Natural killer cell (primary cell): ENCODE results near the gene KIF6. TPM values are rescaled to one million over a fixed set of nuclear protein-coding genes. Genes with fewer than 3 reads are reported as not detected.

Source experiments
- ATAC-seq, 3 donors: fragments of 150-1000 bp in 2 of 3; fragments of 200-7000 bp in 1 of 3; cut with Tn5 transposase; 1 replicate in 1 of 3; 2 replicates in 2 of 3; pipeline ENCODE4 v1.10.0; 2021; ENCODE audit warnings: mild to moderate bottlenecking in 2 of 3, moderate library complexity in 2 of 3
- DNase-seq, 2 donors: peaks; one replicate each; pipeline versions ENCODE4 v3.0.0 to v3.0.0-alpha.2; 2013 to 2021; ENCODE audit warnings: mixed read lengths in 1 of 2
- H3K27ac ChIP-seq: one replicate; pipeline ENCODE4 v1.5.1; 2013; ENCODE audit warnings: mild to moderate bottlenecking, low read length
- H3K27me3 ChIP-seq: one replicate; pipeline ENCODE4 v1.6.1; 2013; ENCODE audit warnings: low read length; ENCODE audit not compliant: control insufficient read depth, insufficient read depth
- H3K36me3 ChIP-seq: one replicate; pipeline ENCODE4 v1.6.1; 2013; ENCODE audit warnings: low read length; ENCODE audit not compliant: control insufficient read depth, insufficient read depth
- H3K4me1 ChIP-seq: one replicate; pipeline ENCODE4 v1.6.1; 2013; ENCODE audit warnings: low read length; ENCODE audit not compliant: control insufficient read depth, insufficient read depth
- H3K4me3 ChIP-seq: one replicate; pipeline ENCODE4 v1.5.1; 2013; ENCODE audit warnings: low read length
- H3K9me3 ChIP-seq: one replicate; pipeline ENCODE4 v1.6.1; 2013; ENCODE audit warnings: low read length; ENCODE audit not compliant: control insufficient read depth, insufficient read depth
- H3K27ac Mint-ChIP-seq, 2 donors: one replicate each; pipeline ENCODE4 v1.8.0; 2022; ENCODE audit warnings: mild to moderate bottlenecking in 2 of 2, mixed read lengths in 2 of 2, moderate library complexity in 1 of 2
- H3K27me3 Mint-ChIP-seq, 2 donors: one replicate each; pipeline ENCODE4 v1.8.0; 2022; ENCODE audit warnings: low read depth in 2 of 2, mixed read lengths in 2 of 2
- H3K36me3 Mint-ChIP-seq: one replicate; pipeline ENCODE4 v1.8.0; 2022; ENCODE audit warnings: mixed read lengths
- H3K4me1 Mint-ChIP-seq, 2 donors: one replicate each; pipeline ENCODE4 v1.8.0; 2022; ENCODE audit warnings: mixed read lengths in 2 of 2
- H3K4me3 Mint-ChIP-seq: one replicate; pipeline ENCODE4 v1.8.0; 2022; ENCODE audit warnings: mild to moderate bottlenecking, moderate library complexity, mixed read lengths
- H3K9me3 Mint-ChIP-seq, 2 donors: one replicate each; pipeline ENCODE4 v1.8.0; 2022; ENCODE audit warnings: mixed read lengths in 2 of 2
- WGBS: methylation state at CpG from one replicate; pipeline ENCODE4 v1.1.7; 2013; ENCODE audit warnings: missing lambda C conversion rate; ENCODE audit not compliant: insufficient coverage; 5-methylcytosine and 5-hydroxymethylcytosine counted together
- intact Hi-C: fragments of 100-400 bp; cut with micrococcal nuclease; formaldehyde crosslinking; loops from one replicate; pipeline ENCODE4 v1.14.2; 2022
- total RNA-seq, 4 donors: library from RNA; stranded (reverse); fragments of 120-200 nt in 1 of 4; gene quantifications; one replicate each; pipeline versions ENCODE4 v1.2.3 to v1.2.4, GENCODE V29; 2013 to 2022
- TF ChIP-seq, protein P1 (sequence below): fragments of 200-600 bp; IDR thresholded peaks from one replicate; pipeline ENCODE4 v1.8.0; 2022; ENCODE audit warnings: antibody characterized with exemption

Gene KIF6
- total RNA-seq, 3 donors from 2014 or later (not counting 1 experiment from before 2014, with no cell fraction given) = not detected

DNA sequence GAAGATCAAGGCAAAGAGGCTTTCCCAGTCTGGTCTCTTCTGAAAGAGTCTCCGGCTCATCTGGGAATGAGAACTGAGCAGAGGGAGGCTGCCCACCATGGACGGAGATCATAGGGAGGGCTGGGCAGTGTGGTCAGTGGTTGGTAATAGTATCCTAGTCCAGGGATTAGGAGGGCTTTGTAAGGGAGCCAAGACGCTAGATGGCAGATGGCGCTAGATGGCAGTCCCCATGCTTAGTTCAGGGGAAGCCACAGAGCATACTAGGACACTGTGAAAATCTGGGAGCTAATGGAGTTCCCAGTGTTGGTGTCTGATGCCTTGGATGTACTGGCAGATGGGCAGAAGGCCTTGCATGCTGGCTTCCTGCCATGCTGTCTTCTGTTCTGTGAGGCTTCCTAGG is 45.2 kb upstream of the KIF6 start:
- Histone ChIP-seq H3K4me3 (no peak overlapping the region), H3K27ac (no peak overlapping the region), H3K36me3 (no peaks in the 10 kb centered on the region), H3K27me3 (no peaks in the 10 kb centered on the region), H3K4me1 (no peaks in the 10 kb centered on the region), H3K9me3 (no peaks in the 10 kb centered on the region)
- Mint-ChIP-seq H3K27ac (no peak overlapping the region), H3K27me3 (peaks cover 6 to 22% of the 10 kb centered on the region in 2 donors), H3K4me1 (no peaks in the 10 kb centered on the region), H3K9me3 (no peaks in the 10 kb centered on the region), H3K4me3 (no peak overlapping the region), H3K36me3 (no peaks in the 10 kb centered on the region)
- WGBS = 91% methylated on average over 4 of the region's 4 CpGs
- intact Hi-C loops = no loop called here
- ATAC-seq (no peak), DNase-seq (no peak)
- TF ChIP-seq, protein P1, sequence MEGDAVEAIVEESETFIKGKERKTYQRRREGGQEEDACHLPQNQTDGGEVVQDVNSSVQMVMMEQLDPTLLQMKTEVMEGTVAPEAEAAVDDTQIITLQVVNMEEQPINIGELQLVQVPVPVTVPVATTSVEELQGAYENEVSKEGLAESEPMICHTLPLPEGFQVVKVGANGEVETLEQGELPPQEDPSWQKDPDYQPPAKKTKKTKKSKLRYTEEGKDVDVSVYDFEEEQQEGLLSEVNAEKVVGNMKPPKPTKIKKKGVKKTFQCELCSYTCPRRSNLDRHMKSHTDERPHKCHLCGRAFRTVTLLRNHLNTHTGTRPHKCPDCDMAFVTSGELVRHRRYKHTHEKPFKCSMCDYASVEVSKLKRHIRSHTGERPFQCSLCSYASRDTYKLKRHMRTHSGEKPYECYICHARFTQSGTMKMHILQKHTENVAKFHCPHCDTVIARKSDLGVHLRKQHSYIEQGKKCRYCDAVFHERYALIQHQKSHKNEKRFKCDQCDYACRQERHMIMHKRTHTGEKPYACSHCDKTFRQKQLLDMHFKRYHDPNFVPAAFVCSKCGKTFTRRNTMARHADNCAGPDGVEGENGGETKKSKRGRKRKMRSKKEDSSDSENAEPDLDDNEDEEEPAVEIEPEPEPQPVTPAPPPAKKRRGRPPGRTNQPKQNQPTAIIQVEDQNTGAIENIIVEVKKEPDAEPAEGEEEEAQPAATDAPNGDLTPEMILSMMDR = no peak

DNA sequence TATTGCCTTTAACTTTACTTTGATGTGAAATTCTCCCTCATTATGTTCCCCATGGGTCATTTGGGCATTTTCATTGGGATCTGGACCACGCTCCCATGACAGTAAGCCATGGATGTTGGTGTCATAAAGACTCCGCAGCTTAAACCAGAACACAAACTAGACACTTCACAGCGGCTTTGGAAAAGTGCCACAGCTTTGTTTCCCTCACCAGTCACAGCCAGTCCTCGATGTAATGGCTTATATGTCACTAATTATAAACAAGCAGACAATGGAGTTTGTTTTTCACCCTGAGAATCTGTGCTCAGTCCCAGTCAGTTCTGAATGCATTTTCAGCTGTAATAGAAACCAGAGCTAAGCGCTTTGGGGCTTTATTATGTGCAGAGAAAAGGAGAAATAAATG is 43.8 kb upstream of the KIF6 start:
- DNase-seq (no peak), ATAC-seq (no peak)
- H3K4me3 ChIP-seq = no peak overlapping the region
- no peak overlapping the region for H3K4me3 Mint-ChIP-seq
- intact Hi-C loops = no loop called here
- no peaks in the 10 kb centered on the region for H3K4me1 Mint-ChIP-seq
- no peaks in the 10 kb centered on the region for H3K9me3 Mint-ChIP-seq
- no peaks in the 10 kb centered on the region for H3K36me3 Mint-ChIP-seq
- TF ChIP-seq, protein P1 = no peak
- no peak overlapping the region for H3K27ac ChIP-seq
- H3K27ac Mint-ChIP-seq = no peak overlapping the region
- no peaks in the 10 kb centered on the region for H3K27me3 ChIP-seq
- no peaks in the 10 kb centered on the region for H3K9me3 ChIP-seq
- no peaks in the 10 kb centered on the region for H3K36me3 ChIP-seq
- WGBS = 83% methylated on average over 5 of the region's 5 CpGs
- no peaks in the 10 kb centered on the region for H3K4me1 ChIP-seq
- peaks cover 8 to 15% of the 10 kb centered on the region in 2 donors for H3K27me3 Mint-ChIP-seq

DNA sequence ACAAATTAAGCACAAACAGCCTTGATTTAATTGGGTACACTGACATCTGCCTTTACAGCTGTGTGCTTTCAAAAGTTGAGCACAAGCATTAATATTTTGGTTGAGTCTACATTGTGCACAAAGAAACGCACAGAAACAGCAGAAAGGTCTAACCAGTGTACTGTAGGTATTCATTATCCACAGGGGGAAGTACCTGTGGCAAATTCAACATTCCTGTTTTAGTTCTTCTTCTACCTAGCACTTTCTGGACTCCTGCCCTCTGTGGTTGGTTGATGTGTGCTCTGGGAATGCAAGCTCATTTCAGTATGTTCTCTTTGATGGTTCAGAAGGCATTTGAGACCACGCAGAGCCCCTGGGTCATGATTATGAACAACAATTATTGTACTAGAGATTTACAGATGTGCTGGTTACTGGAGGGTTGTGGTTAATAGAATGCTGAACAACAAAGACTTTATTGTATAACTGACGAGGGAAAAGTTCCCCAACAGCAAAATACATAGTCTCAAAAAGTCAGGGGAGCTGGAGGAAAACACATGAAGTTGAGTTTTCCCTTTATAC is 40.4 kb upstream of the KIF6 start:
- Histone ChIP-seq H3K9me3 (no peaks in the 10 kb centered on the region), H3K36me3 (no peaks in the 10 kb centered on the region), H3K4me1 (no peaks in the 10 kb centered on the region), H3K27me3 (no peaks in the 10 kb centered on the region), H3K4me3 (no peak overlapping the region), H3K27ac (no peak overlapping the region)
- no peaks in the 10 kb centered on the region for H3K4me1 Mint-ChIP-seq
- no peaks in the 10 kb centered on the region for H3K9me3 Mint-ChIP-seq
- TF ChIP-seq, protein P1 = no peak
- DNase-seq (no peak), ATAC-seq (no peak)
- H3K4me3 Mint-ChIP-seq = no peak overlapping the region
- H3K27ac Mint-ChIP-seq = no peak overlapping the region
- 57% methylated on average over 3 of the region's 3 CpGs for WGBS
- intact Hi-C loops = no loop called here
- peaks cover 6 to 10% of the 10 kb centered on the region in 2 donors for H3K27me3 Mint-ChIP-seq
- no peaks in the 10 kb centered on the region for H3K36me3 Mint-ChIP-seq
